GM23338 (cell line): ENCODE measurements around the gene RCL1. TPM values are rescaled to one million over a fixed set of nuclear protein-coding genes. Genes with fewer than 3 reads are reported as not detected.

Source experiments
- ATAC-seq: fragments of 200-7000 bp; cut with Tn5 transposase; 3 replicates; pipeline ENCODE4 v1.9.1; 2020
- DNase-seq: peaks from one replicate; pipeline ENCODE4 v3.0.0-alpha.2; 2015; ENCODE audit warnings: low spot score
- H2AFZ ChIP-seq: fragments of 200-600 bp; sonication (generic); 2 replicates; pipeline ENCODE4 v1.8.0; 2016; ENCODE audit warnings: antibody characterized with exemption, mild to moderate bottlenecking, moderate library complexity
- H3F3A ChIP-seq: fragments of 200-600 bp; sonication (generic); replicated peaks from 2 replicates; pipeline ENCODE4 v1.8.0; 2017; ENCODE audit warnings: antibody characterized with exemption, mixed run types, low read depth
- H3K27ac ChIP-seq: fragments of 200-600 bp; sonication (generic); 2 replicates; pipeline ENCODE4 v1.6.1; 2016; ENCODE audit warnings: low read depth
- H3K27me3 ChIP-seq: fragments of 200-600 bp; sonication (generic); 2 replicates; pipeline ENCODE4 v1.8.0; 2016; ENCODE audit warnings: mild to moderate bottlenecking, mixed run types, moderate library complexity; ENCODE audit not compliant: insufficient read depth
- H3K36me3 ChIP-seq: fragments of 200-600 bp; sonication (generic); 2 replicates; pipeline ENCODE4 v1.8.0; 2016; ENCODE audit warnings: mild to moderate bottlenecking; ENCODE audit not compliant: insufficient read depth
- H3K4me1 ChIP-seq: fragments of 200-600 bp; sonication (generic); 2 replicates; pipeline ENCODE4 v1.8.0; 2016; ENCODE audit warnings: mild to moderate bottlenecking, moderate library complexity; ENCODE audit not compliant: insufficient read depth
- H3K4me2 ChIP-seq: fragments of 200-600 bp; sonication (generic); 2 replicates; pipeline ENCODE4 v1.7.1; 2017; ENCODE audit warnings: mixed run types
- H3K4me3 ChIP-seq: fragments of 200-600 bp; sonication (generic); 2 replicates; pipeline ENCODE4 v1.6.1; 2016; ENCODE audit warnings: mixed run types
- H3K79me2 ChIP-seq: fragments of 200-600 bp; sonication (generic); replicated peaks from 2 replicates; pipeline ENCODE4 v1.8.0; 2017; ENCODE audit warnings: mild to moderate bottlenecking; ENCODE audit not compliant: insufficient read depth
- H3K9me2 ChIP-seq: fragments of 200-600 bp; sonication (generic); 2 replicates; pipeline ENCODE4 v1.8.0; 2017; ENCODE audit not compliant: insufficient read depth
- H4K20me1 ChIP-seq: fragments of 200-600 bp; sonication (generic); replicated peaks from 2 replicates; pipeline ENCODE4 v1.8.0; 2017; ENCODE audit warnings: mild to moderate bottlenecking; ENCODE audit not compliant: insufficient read depth
- H3K27ac Mint-ChIP-seq: 2 replicates; pipeline ENCODE4 v1.8.0; 2020; ENCODE audit warnings: inconsistent platforms, mild to moderate bottlenecking, moderate library complexity, mixed read lengths
- H3K27me3 Mint-ChIP-seq: 3 replicates; pipeline ENCODE4 v1.8.0; 2022; ENCODE audit warnings: low read depth, mild to moderate bottlenecking, moderate library complexity, mixed read lengths, inconsistent platforms; ENCODE audit not compliant: insufficient read depth, poor library complexity
- H3K36me3 Mint-ChIP-seq: 3 replicates; pipeline ENCODE4 v1.8.0; 2021; ENCODE audit warnings: low read depth, mild to moderate bottlenecking, inconsistent platforms, moderate library complexity, mixed read lengths
- H3K4me1 Mint-ChIP-seq: 3 replicates; pipeline ENCODE4 v1.8.0; 2020; ENCODE audit warnings: mild to moderate bottlenecking, inconsistent platforms, mixed read lengths
- H3K4me3 Mint-ChIP-seq: 3 replicates; pipeline ENCODE4 v1.8.0; 2021; ENCODE audit warnings: moderate library complexity, mild to moderate bottlenecking, inconsistent platforms, mixed read lengths
- H3K9me3 Mint-ChIP-seq: 3 replicates; pipeline ENCODE4 v1.8.0; 2020; ENCODE audit warnings: moderate library complexity, mild to moderate bottlenecking, inconsistent platforms, mixed read lengths
- CREB1 ChIP-seq: fragments of 250-450 bp; sonication (Bioruptor Pico); IDR thresholded peaks from 2 replicates; pipeline ENCODE4 v1.5.0; 2020; ENCODE audit warnings: low read depth, mild to moderate bottlenecking, moderate library complexity
- CTCF ChIP-seq, 2 experiments: fragments of 200-600 bp in 1 of 2; sonication (generic) in 1 of 2; conservative IDR thresholded peaks; 2 replicates each; pipeline versions ENCODE4 v1.5.1 to v1.6.1; 2016 to 2017; ENCODE audit warnings: antibody characterized with exemption in 2 of 2, low read depth in 2 of 2, mild to moderate bottlenecking in 2 of 2, moderate library complexity in 1 of 2
- ETS1 ChIP-seq: IDR thresholded peaks from 2 replicates; pipeline ENCODE4 v1.6.1; 2016; ENCODE audit warnings: antibody characterized with exemption
- EZH2 ChIP-seq: fragments of 200-600 bp; sonication (generic); IDR thresholded peaks from one replicate; pipeline ENCODE4 v1.8.0; 2017; ENCODE audit warnings: antibody characterized with exemption, mild to moderate bottlenecking, low read depth; ENCODE audit not compliant: unreplicated experiment
- EZH2phosphoT487 ChIP-seq: fragments of 200-600 bp; sonication (generic); IDR thresholded peaks from one replicate; pipeline ENCODE4 v1.8.1; 2018; ENCODE audit warnings: antibody characterized with exemption; ENCODE audit not compliant: unreplicated experiment
- JUNB ChIP-seq: IDR thresholded peaks from one replicate; pipeline ENCODE4 v1.6.1; 2016; ENCODE audit warnings: antibody characterized with exemption; ENCODE audit not compliant: unreplicated experiment
- NANOG ChIP-seq: IDR thresholded peaks from 2 replicates; pipeline ENCODE4 v1.6.1; 2016; ENCODE audit warnings: antibody characterized with exemption, borderline replicate concordance
- POLR2AphosphoS5 ChIP-seq: IDR thresholded peaks from 2 replicates; pipeline ENCODE4 v1.6.1; 2016; ENCODE audit warnings: antibody characterized with exemption, low read depth
- REST ChIP-seq: IDR thresholded peaks from one replicate; pipeline ENCODE4 v1.6.1; 2018; ENCODE audit warnings: antibody characterized with exemption; ENCODE audit not compliant: unreplicated experiment
- STAT1 ChIP-seq: IDR thresholded peaks from one replicate; pipeline ENCODE4 v1.6.1; 2016; ENCODE audit warnings: antibody characterized with exemption; ENCODE audit not compliant: unreplicated experiment
- ZNF114 ChIP-seq: fragments of 250-450 bp; sonication (Bioruptor Pico); IDR thresholded peaks from 2 replicates; pipeline ENCODE4 v1.5.0; 2020; ENCODE audit warnings: mild to moderate bottlenecking, moderate library complexity
- ZNF331 ChIP-seq: fragments of 250-450 bp; sonication (Bioruptor Pico); IDR thresholded peaks from 2 replicates; pipeline ENCODE4 v1.5.0; 2020; ENCODE audit warnings: low read depth, mild to moderate bottlenecking, moderate library complexity
- ZNF462 ChIP-seq: fragments of 250-450 bp; sonication (Bioruptor Pico); IDR thresholded peaks from 2 replicates; pipeline ENCODE4 v1.5.0; 2020; ENCODE audit warnings: mild to moderate bottlenecking, moderate library complexity
- polyA plus RNA-seq: library from polyadenylated mRNA; unstranded; fragments of >200 nt; fragmentation: Nextera tagmentation; extraction: Ambion mirVana; gene quantifications from 2 replicates; pipeline ENCODE4 v1.2.1, GENCODE V29; 2016
- total RNA-seq: library from RNA; depleted of rRNA; stranded (reverse); fragments of >200 nt; shearing (Covaris generic); gene quantifications from 2 replicates; pipeline ENCODE4 v1.2.3, GENCODE V29; 2014

RCL1 gene
- total and polyA plus RNA-seq, 2 experiments from 2014 or later, result 19.3 to 41.2 TPM

GRCh38 chr9:4815381-4815956 is 22.7 kb downstream of the RCL1 start:
- Histone ChIP-seq H3K4me1 (no peaks in the 10 kb centered on the region), H3K9me2 (no peaks in the 10 kb centered on the region), H3K4me3 (no peak overlapping the region), H3K27ac (no peak overlapping the region), H3K36me3 (no peaks in the 10 kb centered on the region), H3K79me2 (peaks cover 100% of the 10 kb centered on the region), H2AFZ (no peak overlapping the region), H3F3A (no peaks in the 10 kb centered on the region), H3K4me2 (no peak overlapping the region), H4K20me1 (peaks cover 47% of the 10 kb centered on the region), H3K27me3 (no peaks in the 10 kb centered on the region)
- Mint-ChIP-seq H3K27ac (no peak overlapping the region), H3K9me3 (no peaks in the 10 kb centered on the region), H3K27me3 (no peaks in the 10 kb centered on the region), H3K36me3 (no peaks in the 10 kb centered on the region; the same call in 2 of the 3 replicates), H3K4me3 (no peak overlapping the region), H3K4me1 (peaks cover 4% of the 10 kb centered on the region; the same call in 1 of the 3 replicates)
- TF ChIP-seq ZNF114 (CRISPR knock-in tag) (no peak), EZH2phosphoT487 (no peak), CREB1 (CRISPR knock-in tag) (no peak), CTCF (conservative IDR thresholded peaks at IDR 0.05; ENCODE audit: low read depth in 2 of 2) (no peak), ETS1 (no peak), JUNB (no peak), STAT1 (no peak), NANOG (no peak), ZNF462 (CRISPR knock-in tag) (no peak), ZNF331 (CRISPR knock-in tag) (no peak), POLR2AphosphoS5 (no peak), REST (no peak), EZH2 (no peak)
- DNase-seq (no peak), ATAC-seq (peak; percentile 92)
